Transverse colon (tissue), 4 donors: ENCODE data around the gene APBA1. TPM values are rescaled to one million over a fixed set of nuclear protein-coding genes. Genes with fewer than 3 reads are reported as not detected.

Source experiments
- DNase-seq: peaks from one replicate; pipeline ENCODE4 v3.0.0-alpha.2; 2019
- H3K27ac ChIP-seq, 4 donors: fragments of 200-600 bp; sonication (generic); 2 replicates each; pipeline ENCODE4 v1.5.1; 2016 to 2018; ENCODE audit warnings: inconsistent platforms in 4 of 4
- H3K27me3 ChIP-seq: fragments of 200-600 bp; sonication (generic); 2 replicates; pipeline ENCODE4 v1.5.1; 2017; ENCODE audit warnings: inconsistent platforms
- H3K36me3 ChIP-seq, 4 donors: fragments of 200-600 bp; sonication (generic); 2 replicates each; pipeline ENCODE4 v1.5.1; 2017 to 2019; ENCODE audit warnings: inconsistent platforms in 4 of 4
- H3K4me1 ChIP-seq, 4 donors: fragments of 200-600 bp; sonication (generic); 2 replicates each; pipeline ENCODE4 v1.5.1; 2017 to 2020; ENCODE audit warnings: inconsistent platforms in 4 of 4
- H3K4me3 ChIP-seq, 4 donors: fragments of 200-600 bp; sonication (generic); 1 replicate in 1 of 4; 2 replicates in 3 of 4; pipeline versions ENCODE4 v1.5.1 to v1.6.1; 2017 to 2019; ENCODE audit warnings: inconsistent platforms in 4 of 4
- H3K9me3 ChIP-seq, 2 donors: fragments of 200-600 bp; sonication (generic); 2 replicates each; pipeline ENCODE4 v1.5.1; 2017 to 2019; ENCODE audit warnings: inconsistent platforms in 2 of 2
- CTCF ChIP-seq, 5 experiments: fragments of 200-600 bp in 3 of 5; fragments of 450-650 bp in 2 of 5; sonication (generic) in 3 of 5; IDR thresholded peaks; 1 replicate in 2 of 5; 2 replicates in 3 of 5; pipeline ENCODE4 v1.5.1; 2016 to 2017; ENCODE audit warnings: antibody characterized with exemption in 5 of 5, inconsistent platforms in 3 of 5, mild to moderate bottlenecking in 2 of 5, moderate library complexity in 1 of 5
- EP300 ChIP-seq: sonication (generic); formaldehyde crosslinking; IDR thresholded peaks from one replicate; pipeline ENCODE4 v1.6.1; 2017; ENCODE audit warnings: antibody characterized with exemption, low read depth
- POLR2A ChIP-seq: fragments of 450-650 bp; IDR thresholded peaks from one replicate; pipeline ENCODE4 v1.6.1; 2016; ENCODE audit warnings: antibody characterized with exemption, mild to moderate bottlenecking, moderate library complexity
- POLR2AphosphoS5 ChIP-seq, 3 donors: sonication (generic); formaldehyde crosslinking; IDR thresholded peaks; one replicate each; pipeline ENCODE4 v1.6.1; 2016; ENCODE audit warnings: antibody characterized with exemption in 3 of 3
- WGBS, 2 donors: methylation state at CpG; one replicate each; pipeline ENCODE4 v1.1.5; 2018; ENCODE audit warnings: low coverage in 1 of 2; 5-methylcytosine and 5-hydroxymethylcytosine counted together
- in situ Hi-C, 4 donors: fragments of 200-750 bp; cut with MboI; loops; one replicate each; pipeline versions ENCODE4 v1.15.0 to v1.15.1; 2017; ENCODE audit warnings: low sequenced_read_pairs in 3 of 4, low pct_ligation_motif_present in 1 of 4, low pct_unique_long_range_greater_than_20kb in 1 of 4
- intact Hi-C: fragments of 100-400 bp; cut with DNase I; formaldehyde crosslinking; loops from one replicate; pipeline ENCODE4 v1.15.1; 2023; ENCODE audit warnings: low total_unique reads
- total RNA-seq, 4 donors: library from RNA; depleted of rRNA; stranded (reverse); fragments of >200 nt; gene quantifications; one replicate each; pipeline ENCODE4 v1.1.0, GENCODE V29; 2016

Gene APBA1
- total RNA-seq, 4 donors from 2014 or later = 7.6 to 11.6 (median 10.2) TPM

DNA sequence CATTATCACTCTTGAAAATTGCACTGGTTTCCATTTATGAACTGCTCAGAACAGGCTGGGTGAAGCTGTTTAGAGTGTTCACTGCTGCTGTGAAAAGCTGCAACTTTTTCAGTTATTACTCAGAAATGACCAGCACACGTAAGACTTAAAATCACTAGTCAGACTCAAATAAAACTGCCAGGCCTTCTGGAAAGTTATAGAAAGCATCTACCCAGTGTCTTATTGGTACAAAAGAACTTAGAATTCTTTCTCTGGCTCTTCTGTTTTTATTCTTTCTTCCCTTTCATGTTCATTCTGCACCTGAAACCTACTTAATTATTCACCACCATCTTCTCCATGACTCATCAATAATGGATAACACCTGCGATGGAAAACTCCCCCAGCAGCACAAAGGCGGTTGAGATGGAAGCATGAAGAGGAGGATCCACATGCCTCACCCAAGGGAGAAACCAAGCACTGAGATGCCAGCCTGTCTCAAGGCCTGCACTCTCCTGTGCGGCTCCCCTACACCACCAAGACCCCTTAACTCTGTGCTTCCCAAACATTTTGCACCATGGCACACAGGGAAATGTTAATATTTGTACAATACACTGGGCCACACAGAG, 175.2 kb downstream of the APBA1 start:
- H3K27me3 ChIP-seq = no peaks in the 10 kb centered on the region
- intact Hi-C loops = no loop called here
- WGBS, 2 donors = 80 to 90% methylated on average over 1 to 4 of the region's 4 CpGs
- no peak for DNase-seq
- H3K9me3 ChIP-seq = no peaks in the 10 kb centered on the region
- TF ChIP-seq POLR2A (no peak), POLR2AphosphoS5 (IDR thresholded peaks at IDR 0.05) (no peak), CTCF (IDR thresholded peaks at IDR 0.05) (no peak), EP300 (no peak)
- no peak overlapping the region for H3K27ac ChIP-seq
- H3K4me3 ChIP-seq = no peak overlapping the region
- no peaks in the 10 kb centered on the region for H3K36me3 ChIP-seq
- in situ Hi-C loops = no loop called here
- no peaks in the 10 kb centered on the region for H3K4me1 ChIP-seq

GRCh38 chr9:69495296-69495695, 176.9 kb downstream of the APBA1 start:
- Histone ChIP-seq H3K9me3 (no peaks in the 10 kb centered on the region), H3K36me3 (no peaks in the 10 kb centered on the region), H3K27ac (no peak overlapping the region), H3K4me3 (no peak overlapping the region), H3K27me3 (no peaks in the 10 kb centered on the region), H3K4me1 (no peaks in the 10 kb centered on the region)
- intact Hi-C loops = no loop called here
- TF ChIP-seq CTCF (IDR thresholded peaks at IDR 0.05) (no peak), POLR2AphosphoS5 (IDR thresholded peaks at IDR 0.05) (no peak), EP300 (no peak), POLR2A (no peak)
- in situ Hi-C loops = no loop called here
- no peak for DNase-seq
- 76% methylated on average over 10 of the region's 10 CpGs; no CpG with 5 or more reads in 1 of the 2 donors for WGBS, 2 donors

- in situ Hi-C loops (no loop called here), intact Hi-C loops (no loop called here)
- TF ChIP-seq CTCF (IDR thresholded peaks at IDR 0.05) (no peak), POLR2AphosphoS5 (IDR thresholded peaks at IDR 0.05) (no peak), EP300 (no peak), POLR2A (no peak)
- H3K27me3 ChIP-seq = no peaks in the 10 kb centered on the region
- H3K27ac ChIP-seq = no peak overlapping the region
- 86% methylated on average over 2 of the region's 2 CpGs; no CpG with 5 or more reads in 1 of the 2 donors for WGBS, 2 donors
- DNase-seq = no peak
- H3K36me3 ChIP-seq = no peaks in the 10 kb centered on the region
- H3K4me1 ChIP-seq = no peaks in the 10 kb centered on the region
- H3K4me3 ChIP-seq = no peak overlapping the region
- no peaks in the 10 kb centered on the region for H3K9me3 ChIP-seq
Measured at GRCh38 chr9:69494763-69495162, 177.4 kb downstream of the APBA1 start.

- no peak for DNase-seq
- Histone ChIP-seq H3K4me3 (no peak overlapping the region), H3K27ac (no peak overlapping the region), H3K27me3 (no peaks in the 10 kb centered on the region), H3K9me3 (no peaks in the 10 kb centered on the region), H3K4me1 (no peaks in the 10 kb centered on the region), H3K36me3 (no peaks in the 10 kb centered on the region)
- in situ Hi-C loops = no loop called here
- TF ChIP-seq POLR2A (no peak), EP300 (no peak), POLR2AphosphoS5 (IDR thresholded peaks at IDR 0.05) (no peak), CTCF (IDR thresholded peaks at IDR 0.05) (no peak)
- intact Hi-C loops = no loop called here
- 83 to 84% methylated on average over 4 of the region's 4 CpGs for WGBS, 2 donors
Measured at GRCh38 chr9:69494208-69494607, 178.0 kb downstream of the APBA1 start.
